SHP77 (cell line): ENCODE data around the gene TENM3.
"Not testable (repeated sequence)": the region's sequence is repeated elsewhere in the genome, so short reads cannot be mapped to it uniquely, and the experiment has no call there.

ENCODE experiments used
- DNase-seq, 2 experiments: peaks; one replicate each; lab custom pipeline; 2025; lab: John Stamatoyannopoulos, UW

The TENM3 gene

DNA sequence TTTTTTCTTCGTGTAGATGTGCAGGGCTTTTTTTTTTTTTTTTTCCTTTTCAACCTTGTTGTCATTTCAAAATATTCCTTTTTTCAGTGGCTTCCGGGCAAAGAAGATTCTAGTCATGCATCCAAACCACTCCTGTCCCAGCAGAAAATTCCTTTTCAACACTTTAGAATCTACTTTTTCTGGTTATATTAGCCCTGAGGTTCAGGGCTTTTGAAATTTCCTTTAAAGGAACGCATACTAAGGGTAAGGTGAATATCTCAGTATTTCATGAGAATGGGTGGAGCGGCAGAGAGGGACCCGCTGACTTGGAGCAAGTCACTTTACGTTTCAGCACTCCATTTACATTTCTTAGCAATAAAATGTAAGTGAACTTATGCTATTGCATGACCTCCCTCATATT, 15.6 kb upstream of the TENM3 start:
- DNase-seq = no peak

DNA sequence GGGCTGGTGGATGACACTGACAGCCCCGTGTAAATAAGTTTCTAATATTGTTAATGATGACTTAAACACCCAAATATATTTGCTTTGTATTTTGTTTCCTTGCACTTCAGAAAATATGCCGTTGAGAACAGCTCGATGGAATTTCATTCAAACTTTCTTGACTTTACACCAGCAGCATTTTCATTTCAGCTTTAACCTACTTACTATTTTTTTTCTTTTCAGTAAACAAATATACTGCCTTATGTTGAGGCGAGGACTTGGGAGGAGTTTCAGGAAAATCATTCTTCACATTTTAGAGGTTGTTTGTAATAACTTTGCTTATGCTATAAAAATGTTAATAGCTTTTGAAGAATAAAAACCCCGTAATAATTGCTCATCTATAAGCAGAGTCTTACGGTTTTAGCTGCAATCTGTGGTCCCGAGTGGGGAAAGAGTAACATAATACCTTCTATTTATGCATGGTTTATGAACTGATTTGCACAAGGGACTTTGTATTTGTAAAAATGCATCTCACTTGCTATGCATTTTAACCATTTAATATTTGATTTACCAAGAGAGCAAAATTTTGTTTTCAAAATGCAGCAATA, 14.1 kb upstream of the TENM3 start:
- no peak for DNase-seq

DNA sequence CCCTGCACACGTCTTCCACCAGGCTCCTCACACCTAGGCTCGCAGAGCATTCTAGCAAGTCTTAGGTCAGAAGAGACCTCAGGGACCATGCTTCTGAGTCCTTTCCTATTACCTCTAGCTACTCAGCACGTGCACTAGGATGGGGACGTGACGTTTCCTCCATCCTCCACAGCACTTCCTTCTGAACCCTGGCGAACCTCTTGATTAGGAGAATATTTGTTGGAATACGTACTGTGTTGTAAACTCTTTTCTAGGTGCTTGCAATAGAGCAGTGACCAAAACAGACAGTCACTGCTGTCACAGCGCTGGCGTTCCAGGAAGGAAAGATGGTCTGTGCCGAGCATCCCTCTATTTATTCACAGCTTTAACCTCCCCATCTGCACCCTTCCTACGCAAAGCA, 12.9 kb upstream of the TENM3 start:
- DNase-seq = no peak

DNA sequence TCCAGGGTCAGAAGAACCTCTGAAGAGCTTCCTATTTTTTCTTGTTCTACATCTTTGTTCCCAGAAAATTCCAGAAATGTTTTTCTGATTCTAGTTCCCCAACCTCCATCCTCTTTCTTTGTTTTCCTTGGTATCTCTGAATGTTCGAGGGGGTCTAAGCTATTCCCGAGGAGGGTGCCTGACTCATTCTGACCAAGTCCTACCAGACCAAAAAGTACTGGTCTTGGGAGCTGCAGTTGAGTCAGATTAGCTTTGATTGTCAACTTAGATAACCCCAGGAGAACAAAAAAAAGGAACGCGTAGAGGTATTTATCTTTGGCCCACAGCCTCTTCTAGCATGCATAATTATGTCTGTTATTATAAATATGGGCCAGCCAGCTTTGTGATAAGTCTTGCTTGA, 12.1 kb upstream of the TENM3 start:
- DNase-seq = no peak

DNA sequence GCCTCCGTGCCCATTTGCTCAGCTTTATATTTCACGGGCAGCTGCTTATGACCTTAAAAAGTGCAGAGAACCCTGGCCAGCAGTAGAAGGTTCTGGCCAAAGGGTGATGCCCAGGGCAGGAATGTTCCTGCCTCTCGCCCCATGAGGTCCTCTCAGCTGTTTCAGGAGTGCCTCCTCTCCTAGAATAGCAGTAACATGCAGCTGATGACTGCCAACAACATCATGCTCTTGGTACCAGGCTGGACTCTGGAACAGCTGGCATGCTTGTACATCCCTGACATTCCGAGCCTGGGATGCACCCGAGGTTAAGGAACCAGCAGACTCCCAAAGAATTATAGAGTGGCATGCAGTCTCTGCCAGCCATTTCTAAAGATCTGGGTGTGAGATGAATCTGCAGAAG, 11.7 kb upstream of the TENM3 start:
- no peak for DNase-seq

DNA sequence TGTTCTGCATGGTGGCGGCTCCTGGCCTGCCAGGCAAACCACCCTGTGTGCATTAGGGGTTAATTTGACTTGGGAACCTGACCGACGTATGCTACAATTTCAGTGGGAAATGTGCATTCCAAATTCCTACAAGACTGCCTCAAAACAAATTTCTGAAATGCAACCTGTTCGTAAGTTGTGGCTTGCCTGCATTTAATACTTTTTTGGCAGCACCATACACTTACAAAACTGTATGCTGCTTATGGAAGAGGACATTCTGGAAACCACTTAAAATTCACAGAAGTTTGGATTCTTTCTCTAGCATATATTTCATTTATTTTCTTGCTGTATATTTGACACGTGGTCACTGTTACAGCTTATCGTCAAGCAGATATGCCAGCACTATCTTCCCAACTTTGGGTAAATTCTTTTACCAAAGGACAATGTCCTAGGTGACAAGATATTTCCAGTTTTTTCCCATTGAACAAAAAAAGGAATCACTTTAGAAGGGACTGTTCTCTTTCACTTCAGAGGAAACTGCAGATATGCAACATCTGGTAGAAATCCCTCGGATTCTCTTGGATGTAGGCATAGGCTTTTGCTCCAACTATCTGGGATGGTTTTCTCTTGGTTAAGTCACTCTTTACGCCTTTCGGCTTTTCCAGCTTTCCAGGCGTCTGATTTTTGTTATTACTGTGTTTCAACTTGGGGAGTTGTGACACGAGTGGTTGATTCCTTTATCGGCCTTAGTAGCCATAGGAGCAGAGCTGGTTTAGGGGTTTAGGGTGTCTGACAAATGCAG, 9.7 kb upstream of the TENM3 start:
- DNase-seq = no peak

DNA sequence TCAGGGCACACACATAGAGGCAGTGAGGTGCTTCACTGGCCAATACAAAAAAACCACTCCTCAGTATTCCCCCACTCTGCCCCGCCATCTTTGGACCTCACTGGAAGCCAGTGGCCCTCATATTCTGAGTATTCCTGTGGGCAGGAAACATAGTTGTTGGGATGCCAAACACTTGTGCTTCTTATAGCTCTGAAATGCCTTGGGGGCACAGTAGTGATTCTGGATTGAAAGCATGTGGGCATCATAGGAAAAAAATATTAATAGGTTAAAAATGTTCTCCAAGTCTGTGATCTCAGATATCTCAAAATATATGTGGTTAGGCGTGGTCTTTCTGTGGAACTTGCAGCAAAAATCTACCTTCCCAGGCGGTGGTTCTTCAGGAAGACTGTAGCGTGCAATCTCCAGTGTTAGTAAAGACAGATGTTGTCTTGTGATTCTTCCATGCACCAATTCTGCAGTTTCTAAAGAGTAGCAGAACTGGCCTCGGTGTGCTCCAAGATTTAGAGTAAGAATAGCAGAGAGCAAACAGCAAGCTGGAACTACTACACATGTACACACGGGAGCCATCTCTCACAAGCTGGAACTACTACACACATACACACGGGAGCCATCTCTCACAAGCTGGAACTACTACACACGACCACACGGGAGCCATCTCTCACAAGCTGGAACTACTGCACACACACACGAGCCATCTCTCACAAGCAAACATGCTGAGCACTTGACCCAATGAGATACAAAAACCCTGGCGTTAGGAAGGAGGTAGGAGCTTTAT, 8.0 kb upstream of the TENM3 start:
- no peak for DNase-seq

DNA sequence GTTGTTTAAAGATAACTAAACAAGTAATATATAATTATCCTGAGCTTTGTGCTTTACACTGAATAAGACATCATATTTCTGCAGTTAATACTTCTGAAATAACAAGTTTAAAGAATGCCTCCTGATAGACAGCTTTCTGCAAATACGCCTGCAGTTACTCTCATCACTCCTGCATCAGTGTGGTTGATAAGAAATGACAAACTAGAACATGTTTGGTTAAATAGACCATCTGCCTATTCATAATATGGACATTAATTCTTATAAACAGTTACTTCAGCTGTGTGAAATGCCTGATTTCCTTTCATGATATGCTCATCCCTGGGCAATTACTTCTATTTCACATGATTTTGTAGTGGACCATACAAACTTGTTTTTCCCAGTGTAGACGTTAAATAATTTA, 7.0 kb upstream of the TENM3 start:
- no peak for DNase-seq

DNA sequence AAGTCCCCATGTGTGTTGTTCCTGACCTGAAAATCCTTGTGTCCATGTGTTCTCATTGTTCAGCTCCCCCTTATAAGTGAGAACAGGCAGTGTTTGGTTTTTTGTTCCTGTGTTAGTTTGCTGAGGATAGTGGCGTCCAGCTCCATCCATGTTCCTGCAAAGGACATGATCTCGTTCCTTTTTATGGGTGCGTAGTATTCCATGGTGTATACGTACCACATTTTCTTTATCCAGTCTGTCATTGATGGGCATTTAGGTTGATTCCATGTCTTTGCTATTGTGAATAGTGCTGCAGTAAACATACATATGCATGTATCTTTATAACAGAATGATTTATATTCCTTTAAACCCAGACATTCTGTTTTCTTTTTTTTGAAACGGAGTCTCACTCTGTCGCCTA, 6.2 kb upstream of the TENM3 start:
- not testable (repeated sequence) for DNase-seq

DNA sequence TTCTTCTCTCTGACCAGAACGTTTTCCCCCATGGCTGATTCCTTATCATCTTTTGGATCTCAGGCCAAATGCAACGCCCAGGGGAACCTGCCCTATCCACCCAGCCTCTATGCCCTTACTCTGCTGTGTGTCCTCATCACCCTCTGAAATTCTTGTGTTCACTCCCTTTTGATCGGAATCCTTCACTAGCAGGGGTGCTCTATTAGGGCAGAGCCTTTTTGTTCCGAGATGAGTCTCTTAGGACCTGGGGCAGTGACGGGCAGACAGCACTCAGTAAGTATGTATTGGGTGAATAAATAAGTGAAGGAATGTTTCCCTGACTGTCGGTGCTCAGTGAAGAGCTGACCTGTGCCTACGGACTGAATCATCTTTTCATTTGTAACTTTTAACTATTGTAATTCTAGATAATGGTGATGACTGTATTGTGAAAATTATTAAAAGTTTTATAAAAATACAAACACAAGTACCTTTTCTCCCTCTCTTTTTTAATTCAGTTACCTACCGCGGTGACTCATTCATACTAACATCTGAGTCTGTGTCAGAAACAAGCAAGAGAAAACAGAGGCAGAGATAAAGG, 4.8 kb upstream of the TENM3 start:
- DNase-seq = no peak

DNA sequence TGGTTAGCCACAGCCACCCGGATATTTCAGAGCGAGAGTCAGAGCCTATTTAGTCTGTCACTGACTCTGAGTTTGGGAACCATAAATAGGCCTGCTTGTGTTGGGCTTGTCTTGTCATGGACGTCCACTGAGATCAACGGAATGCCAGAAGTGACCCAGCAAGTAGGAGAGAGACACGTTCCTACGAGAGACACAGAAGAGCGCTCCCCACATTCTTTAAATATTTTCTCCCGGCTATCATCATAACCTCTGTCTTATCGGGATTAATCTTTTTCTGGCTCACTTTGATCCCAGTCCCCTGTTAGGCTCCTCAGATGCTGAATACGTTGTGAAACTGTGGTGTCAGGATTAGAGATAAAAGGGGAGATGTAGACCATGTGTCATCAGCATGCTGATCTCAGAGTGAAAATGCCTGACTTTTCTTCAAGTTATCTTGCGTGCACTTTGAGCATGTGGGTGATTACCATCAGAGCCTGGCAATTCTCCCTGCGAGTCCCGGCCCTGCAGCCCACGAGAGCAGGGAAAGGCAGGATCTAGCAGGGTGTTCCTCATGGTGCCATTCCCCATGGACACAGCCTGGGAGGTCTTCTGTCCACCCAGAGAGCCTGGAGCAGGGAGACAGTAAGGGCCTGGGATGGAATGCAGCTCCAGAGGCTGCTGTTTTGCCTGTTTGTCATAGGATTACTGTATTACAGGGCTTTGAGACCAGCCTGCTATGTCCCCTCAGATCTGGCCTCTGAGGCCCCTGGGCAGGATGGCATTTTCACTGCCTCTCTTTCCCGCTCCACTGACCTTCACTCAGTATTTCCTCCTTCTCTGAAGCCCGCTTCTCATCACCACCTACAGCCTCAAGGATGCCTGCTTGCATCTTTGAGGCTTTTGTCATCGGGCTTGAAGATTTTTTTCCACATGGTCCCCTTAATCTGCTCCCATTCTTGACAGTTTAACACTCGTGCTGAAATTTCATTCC, 2.8 kb upstream of the TENM3 start:
- no peak for DNase-seq

DNA sequence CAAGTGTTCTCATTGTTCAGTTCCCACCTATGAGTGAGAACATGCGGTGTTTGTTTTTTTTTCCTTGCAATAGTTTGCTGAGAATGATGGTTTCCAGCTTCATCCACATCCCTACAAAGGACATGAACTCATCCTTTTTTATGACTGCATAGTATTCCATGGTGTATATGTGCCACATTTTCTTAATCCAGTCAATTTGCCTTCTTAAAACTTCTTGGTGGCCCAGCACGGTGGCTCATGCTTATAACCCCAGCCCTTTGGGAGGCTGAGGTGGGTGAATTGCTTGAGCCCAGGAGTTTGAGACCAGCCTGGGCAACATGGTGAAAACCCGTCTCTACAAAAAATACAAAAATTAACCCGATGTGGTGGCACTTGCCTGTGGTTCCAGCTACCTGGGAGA, 942 bp upstream of the TENM3 start:
- DNase-seq = not testable (repeated sequence)

DNA sequence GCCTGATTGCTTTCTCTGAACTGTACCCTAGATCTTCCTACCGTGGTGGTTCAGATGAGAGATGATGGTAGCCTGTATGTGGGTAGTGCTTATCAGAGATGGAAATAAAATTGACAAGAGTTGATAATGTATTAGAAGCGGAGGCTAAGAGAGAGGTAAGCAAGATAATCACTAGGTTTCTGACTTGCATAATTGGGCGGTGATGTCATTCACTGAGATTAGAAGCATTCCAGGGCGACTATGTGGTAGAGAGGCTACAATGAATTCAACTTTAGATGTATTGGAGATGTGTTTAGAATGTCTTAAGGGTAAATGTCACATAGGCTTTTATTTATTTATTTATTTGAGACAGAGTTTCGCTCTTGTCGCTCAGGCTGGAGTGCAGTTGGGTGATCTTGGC, 415 bp upstream of the TENM3 start:
- DNase-seq = no peak

DNA sequence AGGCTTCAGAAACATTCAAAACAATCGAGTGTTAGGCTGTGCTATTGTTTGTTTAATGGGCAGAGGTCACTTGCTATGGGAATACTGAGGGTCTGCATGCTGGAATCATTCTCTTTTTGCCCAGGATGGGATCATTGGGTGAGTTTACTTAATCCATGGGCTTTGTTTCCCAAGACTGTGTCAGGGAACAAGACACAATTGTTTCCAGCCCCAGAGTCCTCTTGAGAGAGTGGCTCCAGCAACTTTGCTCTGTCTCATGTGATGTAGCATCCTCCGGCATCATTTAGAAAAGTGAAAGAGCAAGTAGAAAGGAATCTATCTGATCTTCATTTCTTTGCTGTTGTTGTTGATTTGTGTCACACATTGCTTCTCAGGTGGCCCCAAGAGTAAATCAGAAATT, 1.8 kb downstream of the TENM3 start:
- no peak for DNase-seq

DNA sequence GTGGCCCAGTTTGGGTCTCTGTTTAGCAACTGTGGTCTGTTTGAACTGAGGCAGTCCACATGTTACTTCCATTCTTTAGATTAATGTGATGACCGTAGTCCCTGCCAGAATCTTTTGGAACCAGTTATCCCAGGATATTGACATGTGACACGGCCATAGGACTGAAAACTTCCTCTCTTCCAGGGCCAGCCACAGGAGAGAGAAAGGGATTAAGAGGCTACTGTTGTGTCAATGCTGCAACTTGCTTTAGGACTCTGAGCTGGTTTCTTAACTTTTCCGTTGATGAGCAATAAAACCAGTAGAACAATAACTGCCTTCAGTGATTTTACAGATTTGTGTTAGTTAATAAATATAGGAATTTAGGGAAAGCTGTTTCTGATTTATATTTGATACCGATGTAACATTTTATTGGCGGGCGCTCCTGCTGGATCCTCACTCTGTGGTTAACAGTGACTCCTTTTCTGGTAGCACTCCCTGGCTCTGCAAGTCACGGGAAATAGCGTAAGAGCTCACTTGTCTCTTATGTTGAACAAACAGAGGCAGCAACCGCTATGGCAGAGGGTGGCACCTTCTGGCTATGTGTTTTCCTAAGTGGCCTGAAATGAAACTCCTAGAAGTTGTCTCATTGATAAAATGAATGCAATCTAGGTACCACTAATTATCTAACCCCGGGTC, 2.5 kb downstream of the TENM3 start:
- no peak for DNase-seq

DNA sequence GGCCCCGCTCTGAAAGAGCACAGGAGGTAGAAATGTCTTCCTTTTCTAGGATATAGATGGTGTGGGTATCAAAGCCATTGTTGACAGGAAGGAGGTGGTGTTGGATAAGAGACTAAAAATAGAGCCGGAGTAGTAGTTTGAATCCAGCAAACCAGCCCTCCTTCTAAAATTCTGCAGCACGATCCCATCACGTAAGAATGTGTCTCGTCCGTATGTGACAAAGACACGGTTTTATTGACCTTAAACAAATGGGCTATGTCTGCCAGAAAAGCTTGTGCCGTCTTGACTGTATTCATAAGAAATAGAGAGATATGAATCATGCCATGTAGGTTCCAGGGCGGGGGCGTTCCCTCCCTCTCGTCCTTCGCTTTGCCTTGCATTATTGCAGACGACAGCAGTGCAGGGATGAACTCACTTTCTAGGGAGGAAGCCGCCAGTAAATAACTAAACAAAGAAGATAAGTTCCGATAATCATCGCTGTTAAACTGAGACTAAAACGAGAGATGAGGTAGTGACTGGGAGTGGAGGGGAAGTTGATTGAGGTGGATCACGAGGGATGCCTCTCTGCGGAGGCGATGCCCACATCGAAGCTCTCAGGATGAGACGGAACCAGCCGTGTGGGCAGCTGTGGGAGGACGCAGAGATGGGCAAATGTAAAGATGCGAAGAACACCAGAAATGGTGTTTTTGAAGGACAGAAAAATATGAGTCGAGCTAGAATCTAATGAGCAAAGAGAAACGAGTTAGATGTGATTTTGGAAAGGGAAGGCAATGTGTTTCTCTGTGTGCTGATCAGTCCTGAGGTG, 3.4 kb downstream of the TENM3 start:
- no peak for DNase-seq

DNA sequence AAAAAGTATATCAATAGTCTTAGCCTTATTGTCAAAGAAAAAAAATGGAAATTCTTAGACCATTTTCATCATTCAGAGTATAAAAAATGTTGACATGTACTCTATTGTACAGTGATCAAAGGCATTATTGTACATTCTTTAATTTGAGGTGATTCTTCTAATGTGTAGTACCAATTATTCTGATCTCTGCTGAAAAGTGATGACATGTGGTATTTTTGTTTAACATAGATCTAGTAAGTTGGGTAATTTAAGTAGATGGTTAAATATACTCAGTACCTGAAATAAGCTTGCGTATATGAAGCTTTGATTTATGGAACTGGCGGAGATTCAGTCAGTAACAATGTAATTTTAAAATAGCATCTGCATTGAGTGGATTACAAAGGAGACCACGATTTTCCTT, 5.1 kb downstream of the TENM3 start:
- DNase-seq = no peak

DNA sequence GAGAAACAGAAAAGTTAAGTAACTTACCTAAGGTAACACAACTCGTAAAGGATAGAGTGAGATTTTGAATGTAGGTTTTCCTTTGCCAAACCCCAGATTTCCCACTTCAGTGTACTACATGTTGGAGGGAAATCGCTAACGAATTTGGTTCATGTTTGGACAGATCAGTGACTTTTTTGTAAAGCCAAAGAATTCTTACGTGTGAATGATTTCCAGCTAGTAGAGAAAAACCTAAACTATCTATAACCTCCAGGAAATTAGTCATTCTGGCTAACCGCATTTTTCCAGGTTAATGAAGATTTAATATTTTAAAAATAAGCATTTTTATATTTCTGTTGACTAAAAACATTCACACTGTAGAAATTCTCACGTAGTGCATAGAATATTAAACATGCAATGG, 7.2 kb downstream of the TENM3 start:
- DNase-seq = no peak

DNA sequence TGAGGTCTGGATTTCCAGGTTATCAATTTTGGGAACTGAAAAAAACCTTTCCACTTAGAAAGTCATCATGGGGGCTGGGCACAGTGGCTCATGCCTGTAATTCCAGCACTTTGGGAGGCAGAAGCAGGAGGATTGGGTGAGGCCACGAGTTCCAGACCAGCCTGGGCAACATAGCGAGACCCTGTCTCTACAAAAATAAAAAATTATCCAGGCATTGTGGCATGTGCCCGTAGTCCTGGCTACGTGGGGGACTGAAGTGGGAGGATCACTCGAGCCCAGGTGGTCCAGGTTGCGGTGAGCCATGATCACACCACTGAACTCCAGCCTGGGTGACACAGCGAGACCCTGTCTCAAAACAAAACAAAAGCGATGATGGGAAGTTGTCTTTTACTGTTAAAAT, 7.9 kb downstream of the TENM3 start:
- no peak for DNase-seq

DNA sequence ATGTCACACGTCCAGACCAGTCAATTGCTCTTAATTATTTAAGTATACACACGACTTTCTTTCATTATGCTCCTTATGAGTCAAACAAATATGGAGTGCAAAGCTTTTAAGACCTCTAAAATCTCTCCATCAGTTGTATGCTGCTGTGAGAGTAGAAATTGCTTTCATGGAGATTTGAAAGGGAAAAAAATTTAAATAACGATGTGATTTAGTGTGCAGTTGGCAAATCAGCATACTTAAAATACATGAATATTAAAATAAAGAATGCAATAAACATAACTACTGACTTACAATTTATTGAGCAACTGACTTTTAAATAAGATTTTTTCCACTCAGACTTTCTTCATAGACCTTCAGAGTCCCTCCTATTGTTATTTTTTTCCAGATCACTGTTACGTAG, 9.0 kb downstream of the TENM3 start:
- no peak for DNase-seq
